HG03139 (cell line): ENCODE data around the gene PSD2.
"Not testable (repeated sequence)": the region's sequence is repeated elsewhere in the genome, so short reads cannot be mapped to it uniquely, and the experiment has no call there.

Source experiments
- ATAC-seq: cut with Tn5 transposase; IDR thresholded peaks from one replicate; pipeline ENCODE4 v1.9.1; 2021; ENCODE audit not compliant: unreplicated experiment

The PSD2 gene

GRCh38 chr5:139789116-139789844 is 6.3 kb upstream of the PSD2 start:
- no peak for ATAC-seq

- ATAC-seq, result no peak
These were observed 5.8 kb upstream of the PSD2 start for GRCh38 chr5:139789845-139790189.

- ATAC-seq, result no peak
These were observed 3.4 kb upstream of the PSD2 start for GRCh38 chr5:139792218-139792617.

GRCh38 chr5:139792655-139793054 is 3.0 kb upstream of the PSD2 start:
- ATAC-seq, result not testable (repeated sequence)

GRCh38 chr5:139794067-139794846 is 1.4 kb upstream of the PSD2 start:
- no peak for ATAC-seq

- no peak for ATAC-seq
These were observed 626 bp downstream of the PSD2 start for GRCh38 chr5:139796061-139796806.

- ATAC-seq, result no peak
These were observed 1.7 kb downstream of the PSD2 start for GRCh38 chr5:139797335-139797734.

- no peak for ATAC-seq
These were observed 2.4 kb downstream of the PSD2 start for GRCh38 chr5:139797856-139798510.

GRCh38 chr5:139798883-139799282 is 3.3 kb downstream of the PSD2 start:
- no peak for ATAC-seq

GRCh38 chr5:139799359-139799758 is 3.8 kb downstream of the PSD2 start:
- ATAC-seq, result no peak

GRCh38 chr5:139803978-139804377 is 8.4 kb downstream of the PSD2 start:
- no peak for ATAC-seq

- no peak for ATAC-seq
These were observed 9.3 kb downstream of the PSD2 start for GRCh38 chr5:139804800-139805397.

GRCh38 chr5:139805545-139805944 is 9.9 kb downstream of the PSD2 start:
- ATAC-seq, result no peak

GRCh38 chr5:139806111-139806510 is 10.5 kb downstream of the PSD2 start:
- no peak for ATAC-seq

- ATAC-seq, result no peak
These were observed 11.4 kb downstream of the PSD2 start for GRCh38 chr5:139806726-139807646.

- ATAC-seq, result no peak
These were observed 12.0 kb downstream of the PSD2 start for GRCh38 chr5:139807647-139808030.

- ATAC-seq, result no peak
These were observed 13.1 kb downstream of the PSD2 start for GRCh38 chr5:139808481-139809330.

- no peak for ATAC-seq
These were observed 13.8 kb downstream of the PSD2 start for GRCh38 chr5:139809331-139809810.
